ENCODE measurements around the gene TRIO. TPM values are rescaled to one million over a fixed set of nuclear protein-coding genes. Genes with fewer than 3 reads are reported as not detected.

TRIO gene
- total RNA-seq, 1 experiment from 2014 or later = 68.4 TPM

GRCh38 chr5:14238272-14238671, 95.1 kb downstream of the TRIO start:
- Histone ChIP-seq H3K79me2 (ENCODE audit: insufficient read depth, low read length) (peaks cover 100% of the 10 kb centered on the region), H3K4me1 (ENCODE audit: control insufficient read depth in 1 of 2, insufficient read depth in 2 of 2, low read length in 2 of 2) (peaks cover 0 to 8% of the 10 kb centered on the region in 2 experiments; a peak in 1 of 4 replicates), H3K9me3 (ENCODE audit: control insufficient read depth in 1 of 2, insufficient read depth in 1 of 2, low read depth in 1 of 2, low read length in 2 of 2) (no peaks in the 10 kb centered on the region), H3K36me3 (ENCODE audit: control insufficient read depth in 1 of 2, insufficient read depth in 2 of 2, low read length in 2 of 2) (no peaks in the 10 kb centered on the region), H3K9me2 (ENCODE audit: insufficient read depth) (no peaks in the 10 kb centered on the region), H2AFZ (ENCODE audit: low read depth, low read length, poor library complexity, severe bottlenecking) (no peak overlapping the region), H3K27me3 (ENCODE audit: insufficient read depth, low read length) (no peaks in the 10 kb centered on the region), H4K20me1 (ENCODE audit: insufficient read depth) (peaks cover 11% of the 10 kb centered on the region; the same call in 1 of the 2 replicates), H3K27ac (ENCODE audit: low read depth, low read length) (no peak overlapping the region), H3K4me2 (ENCODE audit: low read length) (no peak overlapping the region), H3K4me3 (replicated peaks in 1 of 2; ENCODE audit: low read depth in 1 of 2, low read length in 2 of 2) (no peak overlapping the region), H3K9ac (ENCODE audit: low read length) (no peak overlapping the region)
- TF ChIP-seq POLR2A (IDR thresholded peaks at IDR 0.05; ENCODE audit: borderline replicate concordance, extremely low read depth, insufficient read depth, insufficient read length) (no peak), ZNF274 (IDR thresholded peaks at IDR 0.05; ENCODE audit: low read depth, low read length) (no peak), EZH2 (IDR thresholded peaks at IDR 0.05) (no peak), SP1 (IDR thresholded peaks at IDR 0.05; ENCODE audit: low read depth) (no peak), SIN3A (IDR thresholded peaks at IDR 0.05; ENCODE audit: low read depth) (no peak), YY1 (IDR thresholded peaks at IDR 0.05; ENCODE audit: extremely low read depth, insufficient replicate concordance, low read depth, low read length) (no peak), EGR1 (IDR thresholded peaks at IDR 0.05; ENCODE audit: low read depth) (no peak), FOSL1 (IDR thresholded peaks at IDR 0.05; ENCODE audit: low read depth) (no peak), REST (IDR thresholded peaks at IDR 0.05; ENCODE audit: low read depth) (no peak), EZH2phosphoT487 (IDR thresholded peaks at IDR 0.05; ENCODE audit: borderline replicate concordance) (no peak), MAX (IDR thresholded peaks at IDR 0.05) (no peak), TCF7L2 (IDR thresholded peaks at IDR 0.05; ENCODE audit: borderline replicate concordance, extremely low read depth, insufficient read depth, insufficient read length) (no peak), POLR2AphosphoS5 (IDR thresholded peaks at IDR 0.05; ENCODE audit: low read depth, low read length) (no peak), SRF (IDR thresholded peaks at IDR 0.05; ENCODE audit: low read depth) (no peak)
- no peak for ATAC-seq
- POLR2A ChIA-PET = no interaction called here
- no TSS peak for BruUV-seq (replicated peaks)
- intact Hi-C loops (cut with micrococcal nuclease) = no loop called here
- CTCF ChIA-PET = no interaction called here
- no peak for DNase-seq (ENCODE audit: low read depth, low spot score)
- RAD21 ChIA-PET (ENCODE audit: low non-redundant PET in 1 of 2, low total read pairs in 2 of 2, uncharacterized antibody in 2 of 2, unreplicated experiment in 2 of 2) = no interaction called here

All from HCT116 (cell line).